ENCODE results near the gene NT5C2. TPM values are rescaled to one million over a fixed set of nuclear protein-coding genes. Genes with fewer than 3 reads are reported as not detected.

The NT5C2 gene
- total and polyA plus RNA-seq, 2 of the 8 experiments (the other 6 are each of a cell fraction or from before 2014, with no cell fraction given): 35.2 to 106 TPM

DNA sequence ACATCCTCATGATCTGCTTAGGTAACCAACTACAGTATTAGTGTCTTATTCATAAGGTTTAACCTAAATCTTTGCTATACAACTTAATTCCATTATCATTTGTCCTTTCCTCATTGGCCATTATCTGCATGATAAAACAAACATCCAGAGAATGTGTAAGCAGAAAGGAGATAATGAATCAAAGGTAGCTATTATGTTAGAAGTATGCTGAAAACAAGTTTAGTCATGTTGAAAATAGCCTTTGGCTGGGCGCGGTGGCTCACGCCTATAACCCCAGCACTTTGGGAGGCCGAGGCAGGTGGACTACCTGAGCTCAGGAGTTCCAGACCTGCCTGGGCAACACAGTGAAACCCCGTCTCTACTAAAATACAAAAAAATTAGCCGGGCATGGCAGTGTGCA lies 78.2 kb downstream of the NT5C2 start:
- Histone ChIP-seq H2AK5ac (ENCODE audit: low read depth, low read length) (no peak overlapping the region), H3K4me3 (ENCODE audit: extremely low read depth in 1 of 4, insufficient read depth in 2 of 4, low read depth in 3 of 4, low read length in 4 of 4) (no peak overlapping the region), H3K4me2 (ENCODE audit: insufficient read depth in 1 of 2, low read depth in 2 of 2, low read length in 2 of 2) (no peak overlapping the region), H3K4me1 (replicated peaks in 1 of 4; ENCODE audit: control insufficient read depth in 3 of 4, insufficient read depth in 4 of 4, low read length in 3 of 4) (peaks cover 0 to 5% (median 0%) of the 10 kb centered on the region in 4 experiments; a peak in 1 of 7 replicates), H3K36me3 (ENCODE audit: control insufficient read depth in 2 of 4, insufficient read depth in 4 of 4, low read length in 3 of 4) (no peaks in the 10 kb centered on the region), H3K23me2 (ENCODE audit: low read depth, low read length) (no peaks in the 10 kb centered on the region), H3K14ac (ENCODE audit: insufficient read length) (no peak overlapping the region), H4K20me1 (replicated peaks in 1 of 2; ENCODE audit: control insufficient read depth in 1 of 2, insufficient read depth in 2 of 2, low read length in 2 of 2) (no peaks in the 10 kb centered on the region), H3K79me2 (ENCODE audit: control insufficient read depth in 1 of 2, insufficient read depth in 2 of 2, low read length in 2 of 2) (no peaks in the 10 kb centered on the region), H3K9me3 (ENCODE audit: insufficient read depth in 2 of 2, low read depth in 1 of 2, low read length in 1 of 2) (no peaks in the 10 kb centered on the region), H3K9ac (replicated peaks in 1 of 4; ENCODE audit: extremely low read depth in 1 of 4, low read depth in 3 of 4, low read length in 3 of 4) (no peak overlapping the region), H4K5ac (ENCODE audit: insufficient read length, low read depth, low read length) (no peak overlapping the region), H4K8ac (ENCODE audit: extremely low read depth, insufficient read depth, low read length) (no peak overlapping the region), H3K27me3 (replicated peaks in 1 of 4; ENCODE audit: control insufficient read depth in 3 of 4, extremely low read depth in 1 of 4, insufficient read depth in 3 of 4, low read length in 3 of 4) (no peaks in the 10 kb centered on the region), H3K27ac (ENCODE audit: low read depth, low read length) (no peak overlapping the region), H2BK15ac (ENCODE audit: low read length) (no peak overlapping the region), H2AFZ (ENCODE audit: low read length) (no peak overlapping the region), H3K23ac (ENCODE audit: insufficient read length) (no peak overlapping the region), H2BK20ac (ENCODE audit: low read length) (no peak overlapping the region), H3K79me1 (ENCODE audit: low read depth, low read length) (peaks cover 2% of the 10 kb centered on the region; the same call in 1 of the 2 replicates), H3K18ac (ENCODE audit: extremely low read depth, low read length) (no peak overlapping the region), H3K56ac (replicated peaks; ENCODE audit: insufficient read length, low read depth, low read length) (no peak overlapping the region), H2BK120ac (replicated peaks; ENCODE audit: low read depth, low read length) (no peak overlapping the region), H2BK12ac (ENCODE audit: low read depth, low read length) (no peak overlapping the region), H4K91ac (replicated peaks; ENCODE audit: insufficient read length, low read length) (no peak overlapping the region), H2BK5ac (ENCODE audit: low read depth, low read length) (no peak overlapping the region), H3K4ac (replicated peaks; ENCODE audit: insufficient read length, low read depth, low read length) (no peak overlapping the region)
- ChIA-PET POLR2A (ENCODE audit: partially characterized antibody) (no interaction called here), CTCF (ENCODE audit: partially characterized antibody) (interaction anchor here (1.4 to 2.6 kb wide), 2 partner anchors 124 to 129 kb away, joined by 4 to 9 read pairs; no protein-coding TSS in a partner anchor)
- 90% methylated on average over 6 of the region's 6 CpGs; no CpG with 5 or more reads in 1 of the 2 experiments for WGBS, 2 experiments (ENCODE audit: extremely low coverage in 1 of 2, insufficient coverage in 1 of 2, insufficient read length in 1 of 2, insufficient replicate concordance in 2 of 2, low coverage in 1 of 2, low lambda C conversion rate in 2 of 2, missing lambda C conversion rate in 1 of 2)
- FAIRE-seq: no peak
- no peak for TF ChIP-seq JUND (IDR thresholded peaks at IDR 0.05; ENCODE audit: low read length)
- TF ChIP-seq, protein P1, sequence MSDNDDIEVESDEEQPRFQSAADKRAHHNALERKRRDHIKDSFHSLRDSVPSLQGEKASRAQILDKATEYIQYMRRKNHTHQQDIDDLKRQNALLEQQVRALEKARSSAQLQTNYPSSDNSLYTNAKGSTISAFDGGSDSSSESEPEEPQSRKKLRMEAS (IDR thresholded peaks at IDR 0.05): no peak
- no peak for TF ChIP-seq NANOG (IDR thresholded peaks at IDR 0.05; ENCODE audit: insufficient read depth, low read depth, low read length, poor library complexity, severe bottlenecking)
- no peak for TF ChIP-seq GABPA (IDR thresholded peaks at IDR 0.05; ENCODE audit: borderline replicate concordance, insufficient read depth, low read length)
- no peak for TF ChIP-seq CHD1 (IDR thresholded peaks at IDR 0.05; ENCODE audit: low read depth, low read length)
- TF ChIP-seq NRF1 (IDR thresholded peaks at IDR 0.05; ENCODE audit: low read depth, low read length): no peak
- DNase-seq (ENCODE audit: low read depth in 1 of 2, low spot score in 2 of 2): no peak
